ENCODE results near the gene WDR74. TPM values are rescaled to one million over a fixed set of nuclear protein-coding genes. Genes with fewer than 3 reads are reported as not detected.

WDR74 gene
- total and polyA plus RNA-seq, 9 of the 15 experiments (the other 6 are each of a cell fraction or from before 2014, with no cell fraction given), result 32.7 to 210 (median 114) TPM

- no peak for TF ChIP-seq CBX2 (IDR thresholded peaks at IDR 0.05; ENCODE audit: insufficient read depth, low read length, poor library complexity, severe bottlenecking)
- TF ChIP-seq, protein P1, sequence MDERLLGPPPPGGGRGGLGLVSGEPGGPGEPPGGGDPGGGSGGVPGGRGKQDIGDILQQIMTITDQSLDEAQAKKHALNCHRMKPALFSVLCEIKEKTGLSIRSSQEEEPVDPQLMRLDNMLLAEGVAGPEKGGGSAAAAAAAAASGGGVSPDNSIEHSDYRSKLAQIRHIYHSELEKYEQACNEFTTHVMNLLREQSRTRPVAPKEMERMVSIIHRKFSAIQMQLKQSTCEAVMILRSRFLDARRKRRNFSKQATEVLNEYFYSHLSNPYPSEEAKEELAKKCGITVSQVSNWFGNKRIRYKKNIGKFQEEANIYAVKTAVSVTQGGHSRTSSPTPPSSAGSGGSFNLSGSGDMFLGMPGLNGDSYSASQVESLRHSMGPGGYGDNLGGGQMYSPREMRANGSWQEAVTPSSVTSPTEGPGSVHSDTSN (CRISPR knock-in tag; IDR thresholded peaks at IDR 0.05; ENCODE audit: low read depth), result no peak
- TF ChIP-seq, protein P1 (tag; conservative IDR thresholded peaks at IDR 0.05; ENCODE audit: low read depth), result peak; percentile 88
- TF ChIP-seq BRD9 (IDR thresholded peaks at IDR 0.05; ENCODE audit: low read depth, partially characterized antibody), result peak; percentile 96
- TF ChIP-seq, protein P2, sequence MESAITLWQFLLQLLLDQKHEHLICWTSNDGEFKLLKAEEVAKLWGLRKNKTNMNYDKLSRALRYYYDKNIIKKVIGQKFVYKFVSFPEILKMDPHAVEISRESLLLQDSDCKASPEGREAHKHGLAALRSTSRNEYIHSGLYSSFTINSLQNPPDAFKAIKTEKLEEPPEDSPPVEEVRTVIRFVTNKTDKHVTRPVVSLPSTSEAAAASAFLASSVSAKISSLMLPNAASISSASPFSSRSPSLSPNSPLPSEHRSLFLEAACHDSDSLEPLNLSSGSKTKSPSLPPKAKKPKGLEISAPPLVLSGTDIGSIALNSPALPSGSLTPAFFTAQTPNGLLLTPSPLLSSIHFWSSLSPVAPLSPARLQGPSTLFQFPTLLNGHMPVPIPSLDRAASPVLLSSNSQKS (CRISPR knock-in tag; IDR thresholded peaks at IDR 0.05), result peak; percentile 99
- peak; percentile 83 for TF ChIP-seq BACH1 (tag; IDR thresholded peaks at IDR 0.05)
- TF ChIP-seq ZNF232 (CRISPR knock-in tag; IDR thresholded peaks at IDR 0.05), result peak; percentile 79; the same call in 1 of the 2 replicates
- TF ChIP-seq TCFL5 (CRISPR knock-in tag; conservative IDR thresholded peaks at IDR 0.05), result peak; percentile 93
- peak; percentile 81 for TF ChIP-seq L3MBTL2 (IDR thresholded peaks at IDR 0.05)
- TF ChIP-seq ZNF263 (CRISPR knock-in tag; IDR thresholded peaks at IDR 0.05; ENCODE audit: borderline replicate concordance), result no peak; the same call in 1 of the 2 replicates
- peak; percentile 100 for TF ChIP-seq ZC3H8 (IDR thresholded peaks at IDR 0.05)
- TF ChIP-seq TFAM (CRISPR knock-in tag; conservative IDR thresholded peaks at IDR 0.05), result no peak
- TF ChIP-seq, protein P3, sequence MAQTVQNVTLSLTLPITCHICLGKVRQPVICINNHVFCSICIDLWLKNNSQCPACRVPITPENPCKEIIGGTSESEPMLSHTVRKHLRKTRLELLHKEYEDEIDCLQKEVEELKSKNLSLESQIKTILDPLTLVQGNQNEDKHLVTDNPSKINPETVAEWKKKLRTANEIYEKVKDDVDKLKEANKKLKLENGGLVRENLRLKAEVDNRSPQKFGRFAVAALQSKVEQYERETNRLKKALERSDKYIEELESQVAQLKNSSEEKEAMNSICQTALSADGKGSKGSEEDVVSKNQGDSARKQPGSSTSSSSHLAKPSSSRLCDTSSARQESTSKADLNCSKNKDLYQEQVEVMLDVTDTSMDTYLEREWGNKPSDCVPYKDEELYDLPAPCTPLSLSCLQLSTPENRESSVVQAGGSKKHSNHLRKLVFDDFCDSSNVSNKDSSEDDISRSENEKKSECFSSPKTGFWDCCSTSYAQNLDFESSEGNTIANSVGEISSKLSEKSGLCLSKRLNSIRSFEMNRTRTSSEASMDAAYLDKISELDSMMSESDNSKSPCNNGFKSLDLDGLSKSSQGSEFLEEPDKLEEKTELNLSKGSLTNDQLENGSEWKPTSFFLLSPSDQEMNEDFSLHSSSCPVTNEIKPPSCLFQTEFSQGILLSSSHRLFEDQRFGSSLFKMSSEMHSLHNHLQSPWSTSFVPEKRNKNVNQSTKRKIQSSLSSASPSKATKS (CRISPR knock-in tag; IDR thresholded peaks at IDR 0.05), result peak; percentile 100
- TF ChIP-seq SAFB2 (IDR thresholded peaks at IDR 0.05; ENCODE audit: borderline replicate concordance, low read depth, low read length, severe bottlenecking), result no peak
- TF ChIP-seq ZNF3 (CRISPR knock-in tag; IDR thresholded peaks at IDR 0.05), result peak; percentile 100
- TF ChIP-seq SMARCA4 (IDR thresholded peaks at IDR 0.05), result peak; percentile 51; the same call in 1 of the 2 replicates
- TF ChIP-seq, protein P4, sequence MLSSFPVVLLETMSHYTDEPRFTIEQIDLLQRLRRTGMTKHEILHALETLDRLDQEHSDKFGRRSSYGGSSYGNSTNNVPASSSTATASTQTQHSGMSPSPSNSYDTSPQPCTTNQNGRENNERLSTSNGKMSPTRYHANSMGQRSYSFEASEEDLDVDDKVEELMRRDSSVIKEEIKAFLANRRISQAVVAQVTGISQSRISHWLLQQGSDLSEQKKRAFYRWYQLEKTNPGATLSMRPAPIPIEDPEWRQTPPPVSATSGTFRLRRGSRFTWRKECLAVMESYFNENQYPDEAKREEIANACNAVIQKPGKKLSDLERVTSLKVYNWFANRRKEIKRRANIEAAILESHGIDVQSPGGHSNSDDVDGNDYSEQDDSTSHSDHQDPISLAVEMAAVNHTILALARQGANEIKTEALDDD (IDR thresholded peaks at IDR 0.05), result peak; percentile 90
- peak; percentile 98 for TF ChIP-seq TARDBP (IDR thresholded peaks at IDR 0.05)
- TF ChIP-seq, protein P5, sequence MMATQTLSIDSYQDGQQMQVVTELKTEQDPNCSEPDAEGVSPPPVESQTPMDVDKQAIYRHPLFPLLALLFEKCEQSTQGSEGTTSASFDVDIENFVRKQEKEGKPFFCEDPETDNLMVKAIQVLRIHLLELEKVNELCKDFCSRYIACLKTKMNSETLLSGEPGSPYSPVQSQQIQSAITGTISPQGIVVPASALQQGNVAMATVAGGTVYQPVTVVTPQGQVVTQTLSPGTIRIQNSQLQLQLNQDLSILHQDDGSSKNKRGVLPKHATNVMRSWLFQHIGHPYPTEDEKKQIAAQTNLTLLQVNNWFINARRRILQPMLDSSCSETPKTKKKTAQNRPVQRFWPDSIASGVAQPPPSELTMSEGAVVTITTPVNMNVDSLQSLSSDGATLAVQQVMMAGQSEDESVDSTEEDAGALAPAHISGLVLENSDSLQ (IDR thresholded peaks at IDR 0.05), result peak; percentile 83
Measured at GRCh38 chr11:62841361-62842170, 2.2 kb upstream of the WDR74 start (continued).

Measured in K562 (cell line).